MM.1S (cell line): ENCODE results near the gene PCDHGB1.

Experiments used
- EZH2 ChIP-seq: fragments of 300-600 bp; sonication (generic); optimal IDR thresholded peaks from 2 replicates; pipeline ENCODE3; 2017; ENCODE audit warnings: low read depth, mild to moderate bottlenecking, antibody characterized with exemption, low read length, mixed read lengths
- EZH2phosphoT487 ChIP-seq: fragments of 300-600 bp; sonication (generic); IDR thresholded peaks from 2 replicates; pipeline ENCODE4 v1.6.1; 2018; ENCODE audit warnings: antibody characterized with exemption, low read length
- TF ChIP-seq, protein P1 (sequence below): fragments of 300-600 bp; sonication (generic); IDR thresholded peaks from 2 replicates; pipeline ENCODE4 v1.5.1; 2016; ENCODE audit warnings: antibody characterized with exemption, low read length, mixed read lengths

GRCh38 chr5:141393267-141393666 is 43.4 kb downstream of the PCDHGB1 start:
- TF ChIP-seq, protein P1, sequence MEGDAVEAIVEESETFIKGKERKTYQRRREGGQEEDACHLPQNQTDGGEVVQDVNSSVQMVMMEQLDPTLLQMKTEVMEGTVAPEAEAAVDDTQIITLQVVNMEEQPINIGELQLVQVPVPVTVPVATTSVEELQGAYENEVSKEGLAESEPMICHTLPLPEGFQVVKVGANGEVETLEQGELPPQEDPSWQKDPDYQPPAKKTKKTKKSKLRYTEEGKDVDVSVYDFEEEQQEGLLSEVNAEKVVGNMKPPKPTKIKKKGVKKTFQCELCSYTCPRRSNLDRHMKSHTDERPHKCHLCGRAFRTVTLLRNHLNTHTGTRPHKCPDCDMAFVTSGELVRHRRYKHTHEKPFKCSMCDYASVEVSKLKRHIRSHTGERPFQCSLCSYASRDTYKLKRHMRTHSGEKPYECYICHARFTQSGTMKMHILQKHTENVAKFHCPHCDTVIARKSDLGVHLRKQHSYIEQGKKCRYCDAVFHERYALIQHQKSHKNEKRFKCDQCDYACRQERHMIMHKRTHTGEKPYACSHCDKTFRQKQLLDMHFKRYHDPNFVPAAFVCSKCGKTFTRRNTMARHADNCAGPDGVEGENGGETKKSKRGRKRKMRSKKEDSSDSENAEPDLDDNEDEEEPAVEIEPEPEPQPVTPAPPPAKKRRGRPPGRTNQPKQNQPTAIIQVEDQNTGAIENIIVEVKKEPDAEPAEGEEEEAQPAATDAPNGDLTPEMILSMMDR = no peak
- TF ChIP-seq EZH2 (no peak), EZH2phosphoT487 (no peak)
